LNCaP clone FGC (cell line): Measurements from ENCODE around the gene GSTA2.
"Not testable (repeated sequence)": the region's sequence is repeated elsewhere in the genome, so short reads cannot be mapped to it uniquely, and the experiment has no call there.

Source experiments
- DNase-seq: peaks from one replicate; pipeline ENCODE4 v3.0.0-alpha.2; 2011; ENCODE audit warnings: low read depth
- H3K4me3 ChIP-seq: 2 replicates; pipeline ENCODE4 v1.5.1; 2011; ENCODE audit warnings: mild to moderate bottlenecking, low read depth, low read length, control low read depth
- TF ChIP-seq, protein P1 (sequence below): IDR thresholded peaks from 2 replicates; pipeline ENCODE4 v1.5.1; 2012; ENCODE audit warnings: mild to moderate bottlenecking; ENCODE audit not compliant: control insufficient read depth, insufficient read depth; ENCODE audit errors: extremely low read depth

Gene GSTA2

DNA sequence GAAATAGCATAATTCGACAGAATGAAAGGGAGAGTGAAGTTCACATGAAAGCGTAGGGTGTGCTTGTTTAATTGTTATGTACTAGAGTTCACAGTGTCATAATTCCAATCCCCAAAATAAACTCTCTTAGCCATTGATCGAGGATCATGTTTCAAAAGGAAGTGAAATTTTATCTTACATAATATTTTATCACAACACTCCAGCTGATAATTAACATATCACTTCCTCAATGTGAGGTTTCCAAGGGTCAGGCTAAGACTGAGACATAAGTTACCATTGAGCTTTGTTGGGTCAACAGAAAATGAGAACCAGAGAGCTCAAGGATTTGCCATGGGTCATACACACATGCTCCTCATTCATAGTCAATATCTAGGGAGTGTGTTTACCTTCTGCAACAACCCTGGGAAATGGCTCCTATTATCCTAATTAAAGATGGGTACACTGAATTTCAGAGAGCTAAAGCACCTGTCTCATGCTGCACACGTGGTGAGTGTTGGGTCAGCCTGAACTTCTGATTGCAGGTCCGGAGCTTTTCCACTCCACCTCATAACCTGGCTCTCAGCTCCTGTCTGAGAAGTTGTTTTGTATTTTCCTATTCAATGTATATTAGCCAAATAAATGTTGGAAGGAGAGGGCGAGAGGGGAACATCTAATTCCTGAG, 3.0 kb downstream of the GSTA2 start:
- DNase-seq = no peak
- TF ChIP-seq, protein P1, sequence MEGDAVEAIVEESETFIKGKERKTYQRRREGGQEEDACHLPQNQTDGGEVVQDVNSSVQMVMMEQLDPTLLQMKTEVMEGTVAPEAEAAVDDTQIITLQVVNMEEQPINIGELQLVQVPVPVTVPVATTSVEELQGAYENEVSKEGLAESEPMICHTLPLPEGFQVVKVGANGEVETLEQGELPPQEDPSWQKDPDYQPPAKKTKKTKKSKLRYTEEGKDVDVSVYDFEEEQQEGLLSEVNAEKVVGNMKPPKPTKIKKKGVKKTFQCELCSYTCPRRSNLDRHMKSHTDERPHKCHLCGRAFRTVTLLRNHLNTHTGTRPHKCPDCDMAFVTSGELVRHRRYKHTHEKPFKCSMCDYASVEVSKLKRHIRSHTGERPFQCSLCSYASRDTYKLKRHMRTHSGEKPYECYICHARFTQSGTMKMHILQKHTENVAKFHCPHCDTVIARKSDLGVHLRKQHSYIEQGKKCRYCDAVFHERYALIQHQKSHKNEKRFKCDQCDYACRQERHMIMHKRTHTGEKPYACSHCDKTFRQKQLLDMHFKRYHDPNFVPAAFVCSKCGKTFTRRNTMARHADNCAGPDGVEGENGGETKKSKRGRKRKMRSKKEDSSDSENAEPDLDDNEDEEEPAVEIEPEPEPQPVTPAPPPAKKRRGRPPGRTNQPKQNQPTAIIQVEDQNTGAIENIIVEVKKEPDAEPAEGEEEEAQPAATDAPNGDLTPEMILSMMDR = no peak
- no peak overlapping the region for H3K4me3 ChIP-seq

DNA sequence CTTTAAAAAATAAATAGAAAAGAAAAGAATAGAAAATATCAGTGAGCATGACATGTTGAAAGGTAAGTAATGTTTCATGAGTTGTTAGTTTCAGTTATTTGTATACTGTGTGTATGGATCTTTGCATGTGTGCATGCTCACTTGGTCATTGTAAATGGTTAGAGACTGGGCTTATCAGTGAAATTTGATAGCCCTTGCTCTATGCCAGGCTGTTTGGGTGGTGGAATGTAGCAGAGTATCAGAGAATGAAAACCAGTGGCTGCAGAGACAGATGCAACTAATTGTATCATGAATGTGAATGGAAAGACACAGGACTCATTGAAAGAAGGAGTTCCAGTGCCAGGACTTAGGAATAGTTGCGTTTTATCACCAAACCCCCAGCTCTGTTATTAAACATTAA, 4.2 kb downstream of the GSTA2 start:
- no peak overlapping the region for H3K4me3 ChIP-seq
- TF ChIP-seq, protein P1 = no peak
- DNase-seq = no peak

DNA sequence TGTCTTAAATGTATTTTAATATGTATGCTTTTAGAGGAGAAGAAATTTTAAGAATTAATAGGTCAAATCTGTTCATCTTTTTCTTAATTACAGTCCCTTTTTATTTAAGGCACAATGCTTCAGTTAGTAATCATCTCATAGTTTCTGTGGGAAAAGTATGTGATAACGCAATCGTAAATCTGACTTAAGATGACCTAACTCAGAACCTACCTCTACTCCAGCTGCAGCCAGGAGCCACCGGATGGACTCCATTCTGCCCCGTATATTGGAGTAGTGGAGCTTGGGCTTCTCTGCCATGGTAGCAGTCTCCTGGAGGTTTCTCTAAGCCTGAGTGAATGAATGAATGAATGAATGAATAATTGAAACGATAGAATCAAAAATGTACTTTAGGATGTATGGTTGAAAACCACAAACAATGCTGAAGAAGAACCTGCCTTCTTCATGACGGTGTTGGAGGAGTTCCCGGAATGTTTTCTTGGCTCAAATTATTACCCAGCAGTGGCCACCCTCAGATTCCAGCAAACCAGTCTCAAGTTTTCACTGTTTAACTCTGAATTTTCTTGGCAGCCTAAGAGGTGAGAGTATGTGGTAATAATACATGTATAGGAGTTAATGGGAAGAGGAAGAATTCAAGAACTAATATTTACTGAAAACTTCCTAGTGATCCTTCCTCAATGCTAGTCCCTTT, 5.5 kb downstream of the GSTA2 start:
- H3K4me3 ChIP-seq, DNase-seq: not testable (repeated sequence)

DNA sequence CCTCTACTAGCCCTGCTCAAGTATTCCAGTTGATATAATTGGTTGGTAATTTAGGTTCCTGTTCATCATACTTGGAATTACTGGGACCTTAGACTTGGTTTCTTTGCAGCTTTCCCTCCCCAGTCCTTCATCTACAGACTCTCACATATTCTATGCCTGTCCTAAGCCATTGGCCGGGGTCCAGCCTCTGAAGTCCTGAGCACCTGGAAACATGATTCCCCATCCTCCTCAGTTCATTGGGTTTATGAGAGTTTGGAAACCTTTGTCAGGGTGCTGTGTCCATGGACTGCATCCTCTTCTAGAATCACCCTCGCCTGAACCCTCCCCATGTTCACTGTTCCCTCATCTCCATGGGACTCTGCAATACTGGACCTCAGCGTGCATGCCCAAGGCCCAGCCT, 8.8 kb downstream of the GSTA2 start:
- no peak for DNase-seq
- TF ChIP-seq, protein P1 = no peak
- H3K4me3 ChIP-seq = no peak overlapping the region

DNA sequence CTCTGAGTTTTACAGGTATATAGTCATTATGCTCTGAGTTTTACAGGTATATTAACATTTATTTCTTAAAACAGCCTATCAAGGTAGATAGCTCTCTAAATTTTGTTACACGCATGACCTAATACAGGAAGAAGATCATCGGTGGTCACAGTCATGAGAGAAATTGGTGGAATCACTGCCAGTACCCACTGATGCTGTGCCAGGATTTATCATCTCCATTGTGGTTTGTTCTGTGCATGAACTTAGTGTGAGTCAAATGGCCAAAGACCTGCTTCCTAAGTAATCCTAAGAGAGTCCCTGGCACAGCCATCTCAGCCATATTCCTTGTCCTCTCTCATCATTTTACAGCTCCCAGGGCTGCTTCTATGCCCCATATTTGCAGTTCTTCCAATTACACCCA, 10.1 kb downstream of the GSTA2 start:
- DNase-seq, H3K4me3 ChIP-seq: not testable (repeated sequence)

DNA sequence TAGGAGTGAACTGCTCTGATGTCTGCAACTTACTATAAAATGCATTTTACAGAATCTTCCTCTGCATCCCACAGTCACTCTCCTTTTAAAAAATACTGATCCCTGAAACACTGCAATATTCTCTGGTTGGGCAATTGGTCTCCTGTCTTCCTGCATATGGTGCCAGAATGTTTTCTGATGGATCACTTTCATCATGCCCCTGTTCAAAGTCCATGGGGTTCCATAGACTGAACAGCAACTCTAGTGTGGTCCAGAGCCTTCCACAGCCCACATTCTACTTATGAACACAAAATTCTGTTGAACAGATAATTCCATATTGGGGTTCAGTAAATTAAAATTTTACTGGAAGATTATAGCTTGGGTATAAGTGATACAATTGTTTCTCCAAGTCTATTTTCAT, 11.0 kb downstream of the GSTA2 start:
- DNase-seq = no peak
- no peak overlapping the region for H3K4me3 ChIP-seq
- TF ChIP-seq, protein P1 = no peak

DNA sequence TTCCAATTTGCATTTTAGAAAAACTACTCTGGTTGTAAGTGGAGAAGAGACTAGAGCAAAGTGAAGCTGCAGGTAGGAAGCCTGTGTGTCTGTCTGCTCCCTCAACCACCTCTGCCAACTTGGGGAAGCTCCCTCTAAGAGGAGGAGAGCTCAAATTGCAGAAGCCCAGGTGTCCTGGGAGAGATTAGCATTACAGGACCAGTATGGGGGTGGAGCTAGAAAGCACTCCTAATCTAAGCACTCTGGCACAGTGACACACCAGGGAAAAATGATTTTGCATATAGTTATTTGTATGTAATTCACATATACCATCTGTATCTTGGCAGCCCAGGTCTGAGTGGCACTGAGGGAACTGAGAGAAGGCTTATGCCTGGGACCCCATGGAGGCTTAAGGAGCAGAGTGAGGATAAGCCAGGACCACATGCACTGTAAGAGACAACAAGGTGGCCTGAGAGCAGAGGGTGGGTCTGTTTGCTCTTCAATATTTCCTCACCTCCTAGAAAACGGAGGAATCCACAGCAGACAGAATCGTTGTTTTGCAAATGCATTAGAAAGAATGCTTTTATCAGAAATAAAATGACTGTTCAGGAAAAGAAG, 13.6 kb downstream of the GSTA2 start:
- TF ChIP-seq, protein P1 = no peak
- no peak overlapping the region for H3K4me3 ChIP-seq
- no peak for DNase-seq

DNA sequence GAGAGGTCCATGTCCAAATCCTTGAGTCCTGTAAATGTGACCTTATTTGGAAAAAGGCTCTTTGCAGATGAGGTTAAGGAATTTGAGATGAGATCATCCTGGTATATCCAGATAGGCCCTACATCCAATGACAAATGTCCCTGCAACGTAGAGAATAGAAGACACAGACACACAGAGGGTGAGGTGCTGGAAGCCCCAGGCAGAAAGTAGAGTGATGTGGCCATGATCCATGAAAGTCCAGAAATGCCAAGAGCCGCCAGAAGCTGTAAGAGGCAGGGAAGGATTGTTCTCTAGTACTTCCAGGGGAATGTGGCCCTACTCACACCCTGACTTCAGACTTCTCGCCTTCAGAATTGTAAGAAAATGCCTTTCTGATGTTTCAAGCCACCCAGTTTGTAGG, 16.0 kb downstream of the GSTA2 start:
- DNase-seq, H3K4me3 ChIP-seq: not testable (repeated sequence)
